Body of pancreas (tissue), 4 donors: ENCODE data around the gene ESYT2.

Experiments used
- CTCF ChIP-seq, 7 experiments: fragments of 450-650 bp in 4 of 7; fragments of 200-600 bp in 3 of 7; sonication (generic) in 3 of 7; IDR thresholded peaks; one replicate each; pipeline ENCODE4 v1.5.1; 2016 to 2019; ENCODE audit warnings: antibody characterized with exemption in 7 of 7
- POLR2A ChIP-seq, 3 donors: fragments of 450-650 bp; IDR thresholded peaks; one replicate each; pipeline ENCODE4 v1.6.1; 2016; ENCODE audit warnings: antibody characterized with exemption in 3 of 3, mild to moderate bottlenecking in 2 of 3

- TF ChIP-seq CTCF (IDR thresholded peaks at IDR 0.05) (no peak), POLR2A (IDR thresholded peaks at IDR 0.05) (no peak)
Observed at GRCh38 chr7:158810846-158811245, 18.5 kb downstream of the ESYT2 start.
